Measurements from ENCODE around the gene IARS2. TPM values are rescaled to one million over a fixed set of nuclear protein-coding genes. Genes with fewer than 3 reads are reported as not detected.
A peak's percentile ranks its signal among the peaks of the same experiment; 100 is the strongest.
"Not testable (repeated sequence)": the region's sequence is repeated elsewhere in the genome, so short reads cannot be mapped to it uniquely, and the experiment has no call there.

Gene IARS2
- total RNA-seq, 2 experiments from 2014 or later = 75.0 to 75.2 TPM

GRCh38 chr1:220076861-220077762 is 16.8 kb upstream of the IARS2 start:
- TF ChIP-seq CTCF (IDR thresholded peaks at IDR 0.05) = no peak
- H3K27me3 Mint-ChIP-seq = no peaks in the 10 kb centered on the region
- peaks cover 3% of the 10 kb centered on the region for H3K4me1 Mint-ChIP-seq (ENCODE audit: low read depth)
- no peak overlapping the region for H3K4me3 Mint-ChIP-seq
- H3K27ac Mint-ChIP-seq = no peak overlapping the region
- H3K9me3 Mint-ChIP-seq = no peaks in the 10 kb centered on the region
- ChIA-PET CTCF (no interaction called here), POLR2A (no interaction called here)
- intact Hi-C loops (cut with micrococcal nuclease) = no loop called here
- DNase-seq = no peak
- peaks cover 14% of the 10 kb centered on the region for H3K36me3 Mint-ChIP-seq (ENCODE audit: low read depth)
- no peak for ATAC-seq

GRCh38 chr1:220077887-220078286 is 16.0 kb upstream of the IARS2 start:
- POLR2A ChIA-PET = no interaction called here

GRCh38 chr1:220084460-220084859 is 9.5 kb upstream of the IARS2 start:
- POLR2A ChIA-PET = interaction anchor here (0.6 kb wide), 1 partner anchor 61 kb away, joined by 3 read pairs; no protein-coding TSS in a partner anchor
- Mint-ChIP-seq H3K27me3 (no peaks in the 10 kb centered on the region), H3K36me3 (ENCODE audit: low read depth) (peaks cover 4% of the 10 kb centered on the region), H3K27ac (no peak overlapping the region), H3K4me3 (no peak overlapping the region), H3K9me3 (no peaks in the 10 kb centered on the region), H3K4me1 (ENCODE audit: low read depth) (peaks cover 6% of the 10 kb centered on the region)
- DNase-seq = no peak
- TF ChIP-seq CTCF (IDR thresholded peaks at IDR 0.05) = no peak
- CTCF ChIA-PET = no interaction called here
- no peak for ATAC-seq
- intact Hi-C loops (cut with micrococcal nuclease) = no loop called here

More at GRCh38 chr1:220077887-220078286, 16.0 kb upstream of the IARS2 start:
- intact Hi-C loops (cut with micrococcal nuclease) = no loop called here
- Mint-ChIP-seq H3K36me3 (ENCODE audit: low read depth) (peaks cover 9% of the 10 kb centered on the region), H3K4me3 (no peak overlapping the region), H3K4me1 (ENCODE audit: low read depth) (peaks cover 3% of the 10 kb centered on the region), H3K9me3 (no peaks in the 10 kb centered on the region), H3K27me3 (no peaks in the 10 kb centered on the region), H3K27ac (no peak overlapping the region)
- CTCF ChIA-PET = interaction anchor here (0.7 kb wide), 1 partner anchor 12 kb away, joined by 3 read pairs; the partner anchor contains the start of gene BPNT1
- no peak for DNase-seq
- no peak for ATAC-seq
- TF ChIP-seq CTCF (IDR thresholded peaks at IDR 0.05) = no peak

GRCh38 chr1:220086261-220086686 is 7.7 kb upstream of the IARS2 start:
- H3K27ac Mint-ChIP-seq; H3K27me3 Mint-ChIP-seq; H3K9me3 Mint-ChIP-seq; CTCF ChIA-PET; intact Hi-C loops (cut with micrococcal nuclease); H3K36me3 Mint-ChIP-seq (ENCODE audit: low read depth); H3K4me3 Mint-ChIP-seq; POLR2A ChIA-PET; H3K4me1 Mint-ChIP-seq (ENCODE audit: low read depth); ATAC-seq: not testable (repeated sequence)
- peak; percentile 13 for DNase-seq

GRCh38 chr1:220089650-220090556 is 4.0 kb upstream of the IARS2 start, which contains the start of gene BPNT1:
TSS of gene BPNT1 (minus strand) at chr1:220089788. CDS start at chr1:220079846, 9,942 bp downstream.
- Mint-ChIP-seq H3K9me3 (no peaks in the 10 kb centered on the region), H3K27ac (peak within 1 kb of the TSS; percentile 84), H3K4me1 (ENCODE audit: low read depth) (peaks cover 12% of the 10 kb centered on the region), H3K36me3 (ENCODE audit: low read depth) (no peaks in the 10 kb centered on the region), H3K4me3 (peak within 1 kb of the TSS; percentile 85), H3K27me3 (no peaks in the 10 kb centered on the region)
- CTCF ChIA-PET = interaction anchor here (0.6 to 1.6 kb wide), 8 partner anchors 8 to 77 kb away, joined by 3 to 5 read pairs (median 4); no protein-coding TSS in a partner anchor
- intact Hi-C loops (cut with micrococcal nuclease) = loop anchor here (5.0 kb wide), 1 partner anchor 43 kb away; the partner anchor contains the start of gene EPRS1
- POLR2A ChIA-PET = interaction anchor here (1.4 kb wide), 1 partner anchor 21 kb away, joined by 4 read pairs; no protein-coding TSS in a partner anchor
- no peak for TF ChIP-seq CTCF (IDR thresholded peaks at IDR 0.05)
- peak; percentile 78 for ATAC-seq
- DNase-seq = peak; percentile 99

All from activated CD8-positive, alpha-beta T cell treated with anti-CD3 and anti-CD28 coated beads for 36 hours (primary cell).